Activated B cell treated with CpG ODN at 0.5 μM for 24 hours (primary cell): Measurements from ENCODE around the gene ITPRID2. TPM values are rescaled to one million over a fixed set of nuclear protein-coding genes. Genes with fewer than 3 reads are reported as not detected.

ENCODE experiments used
- ATAC-seq: fragments of 200-7000 bp; cut with Tn5 transposase; one replicate; pipeline ENCODE4 v1.10.0; 2021; ENCODE audit warnings: low read depth, mild to moderate bottlenecking, moderate library complexity
- CTCF ChIA-PET: fragments of 350-600 bp; sonication (Branson Sonifier 250); formaldehyde crosslinking; loops from one replicate; lab custom pipeline; 2021; ENCODE audit warnings: antibody characterized with exemption; lab: Charles Lee
- POLR2A ChIA-PET: fragments of 350-600 bp; sonication (Branson Sonifier 250); formaldehyde crosslinking; loops from one replicate; lab custom pipeline; 2021; ENCODE audit warnings: antibody characterized with exemption; lab: Charles Lee
- DNase-seq: peaks from one replicate; pipeline ENCODE4 v3.0.0; 2022
- H3K27ac Mint-ChIP-seq: one replicate; pipeline ENCODE4 v1.8.0; 2020; ENCODE audit warnings: mixed read lengths
- H3K27me3 Mint-ChIP-seq: one replicate; pipeline ENCODE4 v1.8.0; 2021; ENCODE audit warnings: mixed read lengths
- H3K36me3 Mint-ChIP-seq: one replicate; pipeline ENCODE4 v1.8.0; 2021; ENCODE audit warnings: low read depth, mixed read lengths
- H3K4me1 Mint-ChIP-seq: one replicate; pipeline ENCODE4 v1.8.0; 2021; ENCODE audit warnings: mixed read lengths
- H3K4me3 Mint-ChIP-seq: one replicate; pipeline ENCODE4 v1.8.0; 2020; ENCODE audit warnings: mild to moderate bottlenecking, mixed read lengths
- H3K9me3 Mint-ChIP-seq: one replicate; pipeline ENCODE4 v1.8.0; 2020; ENCODE audit warnings: mixed read lengths
- intact Hi-C: fragments of 100-400 bp; cut with micrococcal nuclease; formaldehyde crosslinking; loops from one replicate; pipeline ENCODE4 v1.15.1; 2024
- total RNA-seq: library from RNA; stranded (reverse); gene quantifications from 2 replicates; pipeline ENCODE4 v1.2.3, GENCODE V29; 2022
- TF ChIP-seq, protein P1 (sequence below): fragments of 200-600 bp; IDR thresholded peaks from one replicate; pipeline ENCODE4 v1.8.0; 2022; ENCODE audit warnings: antibody characterized with exemption, mild to moderate bottlenecking

ITPRID2 gene
- total RNA-seq, 1 donor from 2014 or later: 33.9 TPM

DNA sequence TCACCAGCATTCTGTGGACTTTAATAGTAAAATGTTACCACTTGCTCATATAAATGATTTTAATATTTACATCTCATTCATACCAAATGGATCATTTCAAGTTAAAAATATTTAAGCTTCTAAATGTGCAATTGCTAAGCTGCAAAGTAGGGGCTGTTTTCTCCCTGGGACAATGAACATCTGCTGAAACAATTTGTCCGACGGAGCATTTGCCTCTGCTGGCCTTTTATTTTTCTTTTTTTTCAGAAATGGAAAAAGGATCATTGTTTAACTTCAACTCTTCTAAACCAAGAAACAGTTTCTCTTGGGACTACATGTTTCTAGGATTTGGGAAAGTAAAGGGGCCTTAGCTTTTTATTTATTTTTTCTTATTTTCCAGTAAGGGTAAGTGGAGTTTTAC is 43.8 kb upstream of the ITPRID2 start:
- POLR2A ChIA-PET: no interaction called here
- H3K36me3 Mint-ChIP-seq: no peaks in the 10 kb centered on the region
- TF ChIP-seq, protein P1, sequence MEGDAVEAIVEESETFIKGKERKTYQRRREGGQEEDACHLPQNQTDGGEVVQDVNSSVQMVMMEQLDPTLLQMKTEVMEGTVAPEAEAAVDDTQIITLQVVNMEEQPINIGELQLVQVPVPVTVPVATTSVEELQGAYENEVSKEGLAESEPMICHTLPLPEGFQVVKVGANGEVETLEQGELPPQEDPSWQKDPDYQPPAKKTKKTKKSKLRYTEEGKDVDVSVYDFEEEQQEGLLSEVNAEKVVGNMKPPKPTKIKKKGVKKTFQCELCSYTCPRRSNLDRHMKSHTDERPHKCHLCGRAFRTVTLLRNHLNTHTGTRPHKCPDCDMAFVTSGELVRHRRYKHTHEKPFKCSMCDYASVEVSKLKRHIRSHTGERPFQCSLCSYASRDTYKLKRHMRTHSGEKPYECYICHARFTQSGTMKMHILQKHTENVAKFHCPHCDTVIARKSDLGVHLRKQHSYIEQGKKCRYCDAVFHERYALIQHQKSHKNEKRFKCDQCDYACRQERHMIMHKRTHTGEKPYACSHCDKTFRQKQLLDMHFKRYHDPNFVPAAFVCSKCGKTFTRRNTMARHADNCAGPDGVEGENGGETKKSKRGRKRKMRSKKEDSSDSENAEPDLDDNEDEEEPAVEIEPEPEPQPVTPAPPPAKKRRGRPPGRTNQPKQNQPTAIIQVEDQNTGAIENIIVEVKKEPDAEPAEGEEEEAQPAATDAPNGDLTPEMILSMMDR: no peak
- intact Hi-C loops: no loop called here
- no peaks in the 10 kb centered on the region for H3K9me3 Mint-ChIP-seq
- CTCF ChIA-PET: no interaction called here
- peaks cover 3% of the 10 kb centered on the region for H3K27me3 Mint-ChIP-seq
- no peak overlapping the region for H3K4me3 Mint-ChIP-seq
- ATAC-seq (no peak), DNase-seq (no peak)
- peaks cover 13% of the 10 kb centered on the region for H3K4me1 Mint-ChIP-seq
- no peak overlapping the region for H3K27ac Mint-ChIP-seq

DNA sequence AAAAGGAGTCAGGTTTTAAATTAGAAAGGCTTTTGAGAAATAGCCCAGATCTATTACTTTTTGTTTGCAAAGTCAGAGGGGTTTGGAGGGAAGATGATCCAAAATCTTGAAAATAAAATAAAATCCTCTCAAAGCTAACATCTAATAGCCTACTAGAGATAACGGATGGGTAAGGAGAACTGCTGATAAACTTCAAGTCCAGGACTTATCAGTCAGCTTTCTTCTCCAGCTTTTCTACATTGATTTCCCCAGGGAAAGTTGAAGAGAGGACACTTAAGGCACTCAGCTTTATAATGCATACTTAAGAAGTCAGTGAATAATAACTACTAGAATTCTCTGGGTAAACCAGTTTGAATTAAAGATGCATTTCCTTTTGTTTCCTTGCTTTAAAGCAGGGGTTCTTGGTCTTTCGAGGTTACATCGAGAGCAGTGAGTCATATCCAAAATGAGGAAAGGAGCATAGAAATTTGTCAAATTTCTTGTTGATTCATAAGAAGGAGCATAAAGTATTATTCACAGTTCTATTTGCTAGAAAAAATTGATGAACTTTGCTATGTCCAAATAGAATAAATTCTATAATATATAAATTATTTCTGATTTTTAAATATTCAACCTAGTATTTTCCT is 43.2 kb upstream of the ITPRID2 start:
- Mint-ChIP-seq H3K4me3 (no peak overlapping the region), H3K9me3 (no peaks in the 10 kb centered on the region), H3K27ac (no peak overlapping the region), H3K27me3 (peaks cover 3% of the 10 kb centered on the region), H3K4me1 (peaks cover 13% of the 10 kb centered on the region), H3K36me3 (no peaks in the 10 kb centered on the region)
- CTCF ChIA-PET: no interaction called here
- TF ChIP-seq, protein P1: no peak
- ATAC-seq (no peak), DNase-seq (no peak)
- POLR2A ChIA-PET: no interaction called here
- intact Hi-C loops: no loop called here

- TF ChIP-seq, protein P1: no peak
- CTCF ChIA-PET: no interaction called here
- no peaks in the 10 kb centered on the region for H3K9me3 Mint-ChIP-seq
- ATAC-seq: no peak
- H3K4me3 Mint-ChIP-seq: no peak overlapping the region
- POLR2A ChIA-PET: no interaction called here
- no peaks in the 10 kb centered on the region for H3K36me3 Mint-ChIP-seq
- no peak overlapping the region for H3K27ac Mint-ChIP-seq
- H3K27me3 Mint-ChIP-seq: no peaks in the 10 kb centered on the region
- intact Hi-C loops: no loop called here
- no peak for DNase-seq
- H3K4me1 Mint-ChIP-seq: peaks cover 13% of the 10 kb centered on the region
Observed at GRCh38 chr2:181849601-181850000, 41.9 kb upstream of the ITPRID2 start.

- H3K9me3 Mint-ChIP-seq: no peaks in the 10 kb centered on the region
- CTCF ChIA-PET: no interaction called here
- no peak overlapping the region for H3K27ac Mint-ChIP-seq
- TF ChIP-seq, protein P1: no peak
- POLR2A ChIA-PET: no interaction called here
- peaks cover 13% of the 10 kb centered on the region for H3K4me1 Mint-ChIP-seq
- DNase-seq (no peak), ATAC-seq (no peak)
- intact Hi-C loops: no loop called here
- no peaks in the 10 kb centered on the region for H3K36me3 Mint-ChIP-seq
- H3K27me3 Mint-ChIP-seq: no peaks in the 10 kb centered on the region
- H3K4me3 Mint-ChIP-seq: peak overlapping the region; percentile 15
Observed at GRCh38 chr2:181850936-181851560, 40.5 kb upstream of the ITPRID2 start.

GRCh38 chr2:181851726-181852125 is 39.8 kb upstream of the ITPRID2 start:
- CTCF ChIA-PET: no interaction called here
- POLR2A ChIA-PET: interaction anchor here (0.7 kb wide), 1 partner anchor 33 kb away, joined by 6 read pairs; no protein-coding TSS in a partner anchor
- intact Hi-C loops: no loop called here
- no peak overlapping the region for H3K27ac Mint-ChIP-seq
- H3K36me3 Mint-ChIP-seq: no peaks in the 10 kb centered on the region
- no peak for ATAC-seq
- no peak for DNase-seq
- no peaks in the 10 kb centered on the region for H3K9me3 Mint-ChIP-seq
- TF ChIP-seq, protein P1: no peak
- peaks cover 13% of the 10 kb centered on the region for H3K4me1 Mint-ChIP-seq
- H3K4me3 Mint-ChIP-seq: no peak overlapping the region
- no peaks in the 10 kb centered on the region for H3K27me3 Mint-ChIP-seq
